SK-MEL-5 (cell line): Measurements from ENCODE around the gene ZNF213. TPM values are rescaled to one million over a fixed set of nuclear protein-coding genes. Genes with fewer than 3 reads are reported as not detected.
"Not testable (repeated sequence)": the region's sequence is repeated elsewhere in the genome, so short reads cannot be mapped to it uniquely, and the experiment has no call there.

Source experiments
- DNase-seq: peaks from one replicate; pipeline ENCODE4 v3.0.0-alpha.2; 2016; ENCODE audit warnings: low read depth, low spot score
- in situ Hi-C: cut with HindIII; loops from 2 replicates; pipeline ENCODE4 v1.10.0; 2016; ENCODE audit warnings: low sequenced_read_pairs, high pct_unique_total_duplicates, low pct_unique_long_range_greater_than_20kb
- total RNA-seq: library from RNA; depleted of rRNA; stranded (reverse); fragments of >200 nt; shearing (Covaris generic); gene quantifications from 2 replicates; pipeline ENCODE4 v1.2.3, GENCODE V29; 2014

Gene ZNF213
- total RNA-seq, 1 experiment from 2014 or later, result 0.85 TPM

DNA sequence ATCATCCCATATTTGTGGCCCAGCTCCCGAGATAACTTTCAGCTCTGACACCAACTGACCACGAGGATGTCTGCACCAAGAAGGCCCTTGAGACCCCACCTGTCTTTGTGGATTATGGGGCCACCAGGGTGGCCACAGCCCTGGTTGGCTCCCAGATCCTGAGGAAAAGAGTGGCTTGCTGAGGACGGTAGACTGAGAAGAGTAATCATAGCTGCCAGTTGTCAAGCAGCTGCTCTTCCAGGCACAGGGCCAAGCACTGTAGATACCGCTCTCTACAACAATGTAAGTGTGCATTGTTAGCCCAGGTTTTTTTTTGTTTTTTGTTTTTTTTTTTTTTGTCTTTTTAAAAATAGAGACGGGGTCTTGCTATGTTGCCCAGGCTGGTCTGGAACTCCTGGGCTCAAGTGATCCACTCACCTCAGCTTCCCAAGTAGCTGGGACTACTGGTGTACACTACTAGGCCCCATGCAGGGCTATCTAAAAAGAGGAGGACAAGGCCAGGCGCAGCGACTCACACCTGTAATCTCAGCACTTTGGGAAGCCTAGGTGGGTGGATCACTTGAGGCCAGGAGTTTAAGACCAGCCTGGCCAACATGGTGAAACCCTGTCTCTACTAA, 12.9 kb upstream of the ZNF213 start:
- DNase-seq, result no peak
- in situ Hi-C loops, result no loop called here

DNA sequence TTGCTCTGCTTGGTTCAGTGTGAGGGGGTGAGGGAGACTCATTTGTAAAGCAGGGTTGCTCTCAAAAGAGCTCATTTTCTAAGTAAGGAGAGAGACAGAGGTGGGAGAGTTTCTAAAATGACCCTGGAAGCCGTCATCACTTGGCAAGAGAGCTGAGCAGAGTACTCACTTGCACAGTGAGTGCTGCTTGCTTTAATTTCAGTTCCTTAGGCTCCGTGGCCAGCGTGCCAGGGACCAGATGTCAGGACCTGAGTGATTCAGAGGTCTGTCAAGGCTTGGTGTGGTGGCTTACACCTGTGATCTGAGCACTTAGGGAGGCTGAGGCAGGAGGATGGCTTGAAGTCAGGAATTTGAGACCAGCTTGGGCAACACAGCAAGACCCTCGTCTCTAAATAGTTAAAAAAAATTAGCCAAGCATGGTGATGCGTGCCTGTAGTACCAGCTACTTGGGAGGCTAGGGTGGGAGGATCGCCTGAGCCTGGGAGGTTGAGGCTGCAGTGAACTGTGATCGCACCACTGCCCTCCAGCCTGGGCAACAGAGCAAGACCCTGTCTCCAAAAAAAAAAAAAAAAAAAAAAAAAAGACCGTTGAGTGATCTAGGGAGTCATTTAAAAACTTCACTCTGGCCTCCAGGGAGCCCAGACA, 11.8 kb upstream of the ZNF213 start:
- in situ Hi-C loops, result no loop called here
- DNase-seq, result no peak

DNA sequence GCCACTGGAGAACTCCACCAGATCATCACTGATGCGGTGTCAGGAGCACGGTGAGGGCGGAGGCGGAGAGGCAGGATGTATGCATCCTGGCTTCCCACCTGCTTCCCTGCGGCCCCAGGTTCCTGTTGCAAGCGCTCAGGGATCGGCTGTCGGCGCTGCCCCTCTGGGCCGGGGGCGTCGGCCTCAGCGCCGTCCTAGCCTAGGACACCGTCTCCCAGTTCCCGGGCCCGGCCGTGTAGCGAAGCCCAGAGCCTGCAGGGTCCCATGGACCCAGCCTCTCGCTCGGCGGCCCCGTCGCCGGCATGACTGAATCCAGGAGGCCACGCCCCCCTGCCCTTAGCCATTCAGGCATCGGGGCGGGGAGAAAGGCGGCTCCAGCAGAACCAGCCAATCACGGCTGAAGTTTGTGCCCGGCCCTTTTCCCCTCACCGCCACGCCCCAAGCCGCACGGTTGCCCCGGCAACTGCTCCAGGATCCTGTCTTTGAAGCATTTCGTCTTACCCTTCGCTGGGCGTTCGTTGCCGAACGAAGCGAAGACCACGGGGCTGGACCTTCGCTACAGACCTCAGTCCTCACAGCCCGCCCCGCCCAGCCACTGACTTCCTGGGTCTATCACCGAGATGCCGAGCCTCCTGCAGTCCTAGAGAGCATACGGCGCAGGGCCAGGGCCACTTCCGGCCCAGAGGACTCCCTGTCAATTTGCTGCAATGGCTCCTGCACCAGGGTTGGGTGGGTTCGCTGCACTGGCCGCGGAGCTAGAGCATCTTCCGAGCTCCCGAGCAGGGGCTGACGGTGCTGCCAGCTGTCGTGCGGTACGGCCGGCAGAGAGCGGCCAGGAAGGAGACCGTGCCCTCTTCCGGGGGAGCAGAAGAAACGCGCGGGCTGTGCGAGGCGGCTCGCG, 10.6 kb upstream of the ZNF213 start:
- peak; percentile 94 for DNase-seq
- in situ Hi-C loops, result no loop called here

DNA sequence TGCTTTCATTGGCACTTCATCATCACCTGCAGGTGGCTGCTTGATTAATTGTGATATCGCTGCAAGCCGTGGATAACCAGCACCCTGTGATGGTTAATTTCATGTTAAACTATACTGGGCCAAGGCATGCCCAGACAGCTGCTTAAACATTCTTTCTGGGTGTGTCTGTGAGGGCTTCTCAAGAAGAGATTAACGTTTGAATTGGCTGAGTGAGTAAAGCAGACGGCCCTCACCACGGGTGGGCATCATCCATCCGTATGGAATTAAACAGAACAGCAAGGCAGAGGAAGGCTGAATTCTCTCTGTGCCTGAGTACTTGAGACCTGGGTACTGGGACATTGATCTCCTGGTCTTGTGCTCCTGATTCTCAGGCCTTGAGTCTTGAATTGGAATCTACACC, 7.1 kb upstream of the ZNF213 start:
- in situ Hi-C loops, result no loop called here
- DNase-seq, result no peak

DNA sequence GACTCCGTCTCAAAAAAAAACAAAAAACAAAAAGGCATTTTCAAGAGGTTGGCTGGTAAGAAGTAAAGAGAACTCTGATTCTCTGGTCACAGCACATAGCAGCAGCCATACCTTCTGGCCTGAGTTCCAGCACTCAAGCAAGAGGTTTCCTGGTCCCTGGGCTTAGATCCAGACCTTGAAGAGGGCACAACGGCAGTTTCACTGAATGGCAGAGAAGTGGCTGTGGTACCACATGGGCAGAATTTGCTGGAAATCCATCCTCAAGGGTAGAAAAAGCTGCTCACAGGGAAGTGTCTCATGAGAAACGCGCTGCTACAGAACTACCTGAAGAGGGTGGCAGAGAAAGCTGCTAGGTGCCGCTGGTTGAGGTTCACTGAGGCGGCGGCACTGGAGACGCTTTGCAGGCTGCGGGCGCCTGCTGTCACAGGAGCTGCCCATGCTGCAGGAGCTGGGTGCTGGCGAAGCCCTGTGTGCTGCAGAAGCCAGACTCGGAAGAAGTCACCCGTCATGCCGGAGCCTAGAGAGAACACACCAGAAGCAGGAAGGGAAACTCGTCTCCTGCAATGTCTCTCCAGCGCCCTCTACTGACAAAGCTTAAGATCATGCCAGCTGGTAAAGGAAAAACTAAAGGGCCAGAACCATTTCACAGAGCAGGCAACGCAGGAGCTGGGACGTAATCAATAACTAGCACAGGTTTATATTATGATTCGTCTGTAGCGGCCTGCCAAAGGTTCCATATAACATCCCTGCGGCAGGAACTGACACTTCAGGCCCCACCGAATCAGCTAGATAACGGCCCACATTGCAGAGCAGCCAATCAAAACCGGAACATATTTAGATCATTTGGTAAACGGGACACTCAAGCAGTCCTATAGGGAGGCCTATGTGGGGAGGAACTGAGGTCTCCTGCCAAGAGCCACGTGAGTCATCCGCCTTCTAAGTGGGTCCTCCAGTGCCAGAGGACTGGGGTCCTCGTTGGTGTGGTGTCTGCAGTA, 5.4 kb upstream of the ZNF213 start:
- in situ Hi-C loops, result no loop called here
- DNase-seq, result peak; percentile 89

DNA sequence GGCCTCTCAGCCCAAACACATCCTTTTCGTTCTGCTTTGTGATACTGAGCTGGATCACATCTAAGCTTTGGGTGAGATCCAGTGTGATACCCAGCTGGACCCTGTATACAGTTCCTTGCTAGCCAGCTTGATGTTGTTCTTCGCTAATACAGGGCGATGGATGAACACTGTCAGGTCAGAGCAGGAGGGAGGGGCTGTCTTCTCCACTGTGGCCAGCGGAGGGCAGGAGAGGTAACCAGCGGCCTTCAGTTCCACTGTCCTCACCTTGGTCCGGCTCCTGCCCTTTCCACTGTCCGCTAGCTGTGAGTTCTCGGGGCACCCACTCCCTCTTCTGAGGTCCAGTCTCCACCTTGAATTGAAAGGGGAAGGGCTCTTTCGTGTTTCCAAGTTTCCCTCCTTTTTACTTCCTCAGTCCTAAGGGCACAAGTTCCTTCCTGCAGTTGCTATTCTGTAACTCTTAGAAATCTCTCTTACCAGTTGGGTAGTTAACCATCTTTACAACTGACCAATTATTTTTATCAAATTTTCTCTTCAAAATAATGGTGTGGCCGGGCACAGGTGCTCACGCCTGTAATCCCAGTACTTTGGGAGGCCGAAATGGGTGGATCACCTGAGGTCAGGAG, 3.0 kb upstream of the ZNF213 start:
- in situ Hi-C loops, result no loop called here
- peak; percentile 64 for DNase-seq

DNA sequence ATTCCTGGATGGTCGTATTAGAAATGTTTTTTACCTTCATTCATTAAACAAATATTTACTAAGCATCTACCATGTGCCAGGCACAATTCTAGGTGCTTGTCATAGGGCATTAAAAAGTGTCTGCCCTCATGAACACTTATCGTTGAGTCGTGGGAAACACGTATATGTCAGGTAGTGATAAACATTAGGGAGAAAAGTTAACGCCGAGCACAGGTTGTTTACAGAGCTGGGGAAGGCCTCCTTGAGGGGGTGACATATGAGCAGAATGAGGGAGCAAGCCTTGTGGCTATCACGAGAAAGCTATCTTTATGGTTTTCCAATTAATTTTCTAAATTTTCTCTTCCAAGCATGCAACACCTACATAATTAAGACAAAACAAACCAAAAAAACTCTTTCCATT, 985 bp upstream of the ZNF213 start:
- in situ Hi-C loops, result no loop called here
- DNase-seq, result no peak

DNA sequence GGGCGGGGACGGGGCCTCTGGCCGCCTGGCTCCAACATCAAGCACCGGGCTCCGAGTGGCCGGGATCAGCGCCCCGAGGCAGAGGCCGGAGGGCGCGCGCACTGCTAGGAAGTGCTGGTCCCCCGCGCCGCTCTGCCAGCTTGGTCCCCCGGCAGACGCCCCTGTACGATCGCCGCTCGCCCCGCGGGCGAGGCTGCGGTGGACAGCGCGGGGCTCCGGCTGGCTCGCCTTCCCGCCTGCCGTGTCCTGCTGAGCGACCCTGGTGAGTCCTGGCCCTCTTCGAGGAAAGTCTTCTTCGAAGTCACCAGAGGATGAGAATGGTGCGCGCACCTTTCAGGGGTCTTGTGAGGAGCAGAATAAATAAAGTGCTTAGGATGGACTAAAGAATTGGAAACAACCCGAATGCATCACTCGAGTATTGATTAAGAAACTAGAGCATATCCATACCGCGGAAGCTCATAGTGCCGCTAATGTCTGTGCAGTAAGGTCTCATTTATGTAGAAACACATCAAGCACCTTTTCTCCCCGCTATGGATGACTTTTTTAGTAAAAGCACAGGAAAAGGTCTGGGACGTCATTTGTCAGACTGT, 392 bp downstream of the ZNF213 start:
- in situ Hi-C loops, result no loop called here
- DNase-seq, result no peak

DNA sequence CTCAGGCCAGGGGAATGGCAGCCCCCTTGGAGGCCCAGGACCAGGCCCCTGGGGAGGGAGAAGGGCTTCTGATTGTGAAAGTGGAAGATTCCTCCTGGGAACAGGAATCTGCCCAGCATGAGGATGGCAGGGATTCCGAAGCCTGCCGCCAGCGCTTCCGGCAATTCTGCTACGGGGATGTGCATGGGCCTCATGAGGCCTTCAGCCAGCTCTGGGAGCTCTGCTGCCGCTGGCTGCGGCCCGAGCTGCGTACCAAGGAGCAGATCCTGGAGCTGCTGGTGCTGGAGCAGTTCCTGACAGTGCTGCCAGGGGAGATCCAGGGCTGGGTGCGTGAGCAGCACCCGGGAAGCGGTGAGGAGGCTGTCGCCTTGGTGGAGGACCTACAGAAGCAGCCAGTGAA, 2.4 kb downstream of the ZNF213 start:
- in situ Hi-C loops, result no loop called here
- DNase-seq, result no peak

DNA sequence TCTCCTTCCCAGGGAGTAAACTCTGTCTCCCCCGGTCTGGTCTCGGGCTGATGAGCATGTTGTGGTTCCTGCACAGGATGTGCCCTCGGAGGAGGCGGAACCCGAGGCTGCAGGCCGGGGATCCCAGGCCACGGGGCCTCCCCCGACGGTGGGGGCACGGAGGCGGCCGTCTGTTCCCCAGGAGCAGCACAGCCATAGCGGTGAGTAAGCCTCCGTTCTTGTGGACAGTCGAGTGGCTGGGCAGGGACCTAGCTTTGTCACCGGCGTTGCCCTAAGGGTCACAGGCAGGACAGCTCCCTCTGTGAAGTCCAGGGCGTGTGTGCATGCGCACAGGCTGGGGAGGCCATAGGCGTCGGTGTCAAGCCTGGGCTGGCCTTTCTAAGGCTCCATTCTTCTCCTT, 3.5 kb downstream of the ZNF213 start:
- in situ Hi-C loops, result no loop called here
- DNase-seq, result no peak

DNA sequence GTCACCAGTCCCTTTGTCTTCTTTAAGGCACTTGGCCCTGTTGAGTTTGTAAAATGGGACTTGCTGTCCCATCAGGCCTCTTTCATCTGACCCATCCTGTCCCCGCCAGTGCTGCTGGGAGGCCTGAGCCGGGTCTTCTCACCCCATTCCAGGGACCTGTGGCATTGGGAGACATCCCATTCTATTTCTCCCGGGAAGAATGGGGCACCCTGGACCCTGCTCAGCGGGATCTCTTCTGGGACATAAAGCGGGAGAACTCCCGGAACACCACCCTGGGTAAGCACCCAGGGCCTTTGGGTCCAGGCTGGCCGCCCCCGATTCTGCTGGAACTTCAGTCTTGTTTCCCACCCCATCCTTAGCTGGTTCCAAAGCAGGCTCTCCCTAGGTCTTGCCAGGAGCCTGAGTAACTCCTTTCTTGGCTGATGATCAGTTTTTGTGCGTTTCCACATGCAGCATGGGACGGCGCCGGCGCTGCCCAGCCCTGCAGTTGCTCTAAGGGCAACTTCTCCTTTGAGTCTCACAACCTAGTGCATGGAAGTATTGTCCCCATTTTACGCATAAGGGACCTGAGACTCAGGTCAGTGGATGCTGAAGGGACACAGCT, 4.1 kb downstream of the ZNF213 start:
- in situ Hi-C loops, result no loop called here
- no peak for DNase-seq

DNA sequence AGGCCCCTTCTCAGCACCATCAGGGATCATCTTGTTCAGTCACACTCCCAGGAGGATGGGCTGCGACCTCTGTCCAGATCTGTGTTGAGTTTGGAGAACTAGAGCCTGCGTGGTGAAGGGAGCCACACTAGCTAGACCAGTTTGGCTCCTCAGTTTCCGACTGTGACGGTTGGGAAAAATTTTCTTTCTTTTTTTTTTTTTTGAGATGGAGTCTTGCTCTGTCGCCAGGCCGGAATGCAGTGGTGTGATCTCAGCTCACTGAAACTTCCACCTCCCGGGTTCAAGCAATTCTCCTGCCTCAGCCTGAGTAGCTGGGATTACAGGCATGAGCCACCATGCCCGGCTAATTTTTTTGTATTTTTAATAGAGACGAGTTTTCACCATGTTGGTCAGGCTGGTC, 4.7 kb downstream of the ZNF213 start:
- DNase-seq, in situ Hi-C loops: not testable (repeated sequence)

DNA sequence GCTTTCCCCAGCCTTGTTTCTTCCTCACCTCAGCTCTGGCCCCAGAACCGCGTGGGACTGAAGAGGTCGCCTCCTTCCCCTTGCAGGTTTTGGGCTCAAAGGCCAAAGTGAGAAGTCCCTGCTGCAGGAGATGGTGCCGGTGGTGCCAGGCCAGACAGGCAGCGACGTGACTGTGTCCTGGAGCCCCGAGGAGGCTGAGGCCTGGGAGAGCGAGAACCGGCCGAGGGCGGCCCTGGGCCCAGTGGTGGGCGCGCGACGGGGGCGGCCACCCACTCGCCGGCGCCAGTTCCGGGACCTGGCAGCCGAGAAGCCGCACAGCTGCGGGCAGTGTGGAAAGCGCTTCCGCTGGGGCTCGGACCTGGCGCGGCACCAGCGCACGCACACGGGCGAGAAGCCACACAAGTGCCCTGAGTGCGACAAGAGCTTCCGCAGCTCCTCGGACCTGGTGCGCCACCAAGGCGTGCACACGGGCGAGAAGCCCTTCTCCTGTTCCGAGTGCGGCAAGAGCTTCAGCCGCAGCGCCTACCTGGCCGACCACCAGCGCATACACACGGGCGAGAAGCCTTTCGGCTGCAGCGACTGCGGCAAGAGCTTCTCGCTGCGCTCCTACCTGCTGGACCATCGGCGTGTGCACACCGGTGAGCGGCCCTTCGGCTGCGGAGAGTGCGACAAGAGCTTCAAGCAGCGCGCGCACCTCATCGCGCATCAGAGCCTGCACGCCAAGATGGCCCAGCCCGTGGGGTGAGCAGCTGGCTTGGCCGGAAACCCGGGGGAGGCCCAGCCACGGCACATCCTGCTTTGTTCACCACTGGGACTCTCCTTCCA, 6.0 kb downstream of the ZNF213 start:
- no peak for DNase-seq

DNA sequence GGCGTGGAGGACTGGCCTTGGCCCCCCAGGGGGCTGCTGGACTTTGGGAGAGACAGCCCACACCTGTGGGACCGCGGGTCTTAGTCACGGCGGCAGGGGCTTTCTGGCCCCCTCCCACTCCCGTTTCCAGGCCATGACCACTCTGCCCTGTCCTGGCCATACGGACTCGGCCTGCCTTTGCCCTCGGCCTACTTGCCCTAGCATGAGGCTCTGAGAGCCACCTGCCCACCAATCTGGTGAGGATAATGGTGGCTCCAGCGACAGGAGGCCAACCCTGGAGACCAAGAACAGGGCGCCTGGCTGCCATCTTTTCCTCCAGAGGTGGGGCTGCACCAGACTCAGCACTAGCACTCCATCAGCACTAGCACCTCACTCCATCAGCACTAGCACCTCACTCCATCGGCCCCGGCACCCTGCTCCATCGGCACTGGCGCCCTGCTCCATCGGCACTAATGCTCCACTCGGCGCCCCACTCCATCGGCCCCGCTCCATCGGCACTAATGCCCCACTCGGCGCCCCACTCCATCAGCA, 7.0 kb downstream of the ZNF213 start:
- DNase-seq, result no peak
- in situ Hi-C loops, result no loop called here

More for the DNA sequence above, 6.0 kb downstream of the ZNF213 start:
- in situ Hi-C loops, result no loop called here

DNA sequence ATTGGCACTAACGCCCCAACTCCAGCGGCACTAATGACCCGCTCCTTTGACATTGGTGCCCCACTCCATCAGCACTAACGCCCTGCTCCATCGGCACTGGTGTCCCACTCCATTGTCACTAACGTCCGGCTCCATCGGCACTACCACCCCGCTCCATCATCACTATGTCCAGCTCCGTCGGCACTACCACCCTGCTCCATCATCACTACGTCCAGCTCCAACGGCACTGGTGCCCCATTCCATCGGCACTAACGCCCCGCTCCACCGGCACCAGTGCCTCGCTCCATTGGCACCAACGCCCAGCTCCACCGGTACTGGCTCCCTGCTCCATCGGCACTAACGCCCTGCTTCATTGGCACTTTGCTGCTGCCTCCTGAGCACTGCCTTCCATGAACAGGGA, 7.5 kb downstream of the ZNF213 start:
- DNase-seq, result no peak
- in situ Hi-C loops, result no loop called here
